Gastroesophageal sphincter (tissue), 4 donors: ENCODE data around the gene POLDIP2. TPM values are rescaled to one million over a fixed set of nuclear protein-coding genes. Genes with fewer than 3 reads are reported as not detected.

Source experiments
- ATAC-seq: fragments of 150-250 bp; one replicate; pipeline ENCODE4 v1.9.1; 2016; ENCODE audit warnings: mild to moderate bottlenecking, moderate library complexity
- H3K27ac ChIP-seq, 4 donors: fragments of 200-600 bp; sonication (generic) in 3 of 4; 1 replicate in 3 of 4; 2 replicates in 1 of 4; pipeline ENCODE4 v1.5.1; 2016 to 2019
- H3K27me3 ChIP-seq: fragments of 200-600 bp; sonication (generic); one replicate; pipeline ENCODE4 v1.5.1; 2019
- H3K36me3 ChIP-seq, 2 donors: fragments of 200-600 bp; sonication (generic); one replicate each; pipeline ENCODE4 v1.5.1; 2019; ENCODE audit warnings: control low read depth in 1 of 2
- H3K4me1 ChIP-seq, 3 donors: fragments of 200-600 bp; sonication (generic); 1 replicate in 2 of 3; 2 replicates in 1 of 3; pipeline ENCODE4 v1.5.1; 2016 to 2019; ENCODE audit warnings: control low read depth in 2 of 3
- H3K4me3 ChIP-seq, 2 donors: fragments of 200-600 bp; sonication (generic); one replicate each; pipeline ENCODE4 v1.5.1; 2019; ENCODE audit warnings: mild to moderate bottlenecking in 1 of 2, moderate library complexity in 1 of 2
- H3K9me3 ChIP-seq, 3 donors: fragments of 200-600 bp; sonication (generic); one replicate each; pipeline ENCODE4 v1.5.1; 2017 to 2019; ENCODE audit warnings: control low read depth in 2 of 3
- EP300 ChIP-seq: sonication (generic); formaldehyde crosslinking; IDR thresholded peaks from one replicate; pipeline ENCODE4 v1.6.1; 2017; ENCODE audit warnings: antibody characterized with exemption, mild to moderate bottlenecking
- POLR2A ChIP-seq, 2 donors: fragments of 450-650 bp; IDR thresholded peaks; one replicate each; pipeline ENCODE4 v1.6.1; 2017; ENCODE audit warnings: antibody characterized with exemption in 2 of 2, mild to moderate bottlenecking in 2 of 2, moderate library complexity in 1 of 2
- POLR2AphosphoS5 ChIP-seq: sonication (generic); formaldehyde crosslinking; IDR thresholded peaks from one replicate; pipeline ENCODE4 v1.6.1; 2017; ENCODE audit warnings: antibody characterized with exemption
- WGBS, 2 donors: methylation state at CpG; one replicate each; pipeline ENCODE4 v1.1.5; 2018; ENCODE audit warnings: low coverage in 1 of 2; 5-methylcytosine and 5-hydroxymethylcytosine counted together
- total RNA-seq, 4 donors: library from RNA; depleted of rRNA; stranded (reverse); fragments of >200 nt; gene quantifications; one replicate each; pipeline ENCODE4 v1.1.0, GENCODE V29; 2016
- TF ChIP-seq, protein P1 (sequence below), 4 experiments: fragments of 200-600 bp in 2 of 4; fragments of 450-650 bp in 2 of 4; sonication (generic) in 1 of 4; IDR thresholded peaks; one replicate each; pipeline ENCODE4 v1.5.1; 2017 to 2019; ENCODE audit warnings: antibody characterized with exemption in 4 of 4, mild to moderate bottlenecking in 2 of 4, moderate library complexity in 2 of 4

The POLDIP2 gene
- 100 to 1,000 TPM in 1 of 4 donors, 10 to 100 TPM in 3; 71.1 to 108 (median 77.8) TPM for total RNA-seq

- 0% methylated on average over 4 of the region's 80 CpGs; no CpG with 5 or more reads in 1 of the 2 donors for WGBS, 2 donors
- Histone ChIP-seq H3K4me3 (peak within 1 kb of the TSS; percentile 94 to 99), H3K27ac (peak within 1 kb of the TSS; percentile 81 to 96 (median 93)), H3K36me3 (peaks cover 2 to 66% of the 10 kb centered on the region in 2 donors), H3K9me3 (no peaks in the 10 kb centered on the region), H3K4me1 (peaks cover 3 to 36% (median 19%) of the 10 kb centered on the region in 3 donors), H3K27me3 (no peaks in the 10 kb centered on the region)
- ATAC-seq = peak; percentile 100
- TF ChIP-seq, protein P1, sequence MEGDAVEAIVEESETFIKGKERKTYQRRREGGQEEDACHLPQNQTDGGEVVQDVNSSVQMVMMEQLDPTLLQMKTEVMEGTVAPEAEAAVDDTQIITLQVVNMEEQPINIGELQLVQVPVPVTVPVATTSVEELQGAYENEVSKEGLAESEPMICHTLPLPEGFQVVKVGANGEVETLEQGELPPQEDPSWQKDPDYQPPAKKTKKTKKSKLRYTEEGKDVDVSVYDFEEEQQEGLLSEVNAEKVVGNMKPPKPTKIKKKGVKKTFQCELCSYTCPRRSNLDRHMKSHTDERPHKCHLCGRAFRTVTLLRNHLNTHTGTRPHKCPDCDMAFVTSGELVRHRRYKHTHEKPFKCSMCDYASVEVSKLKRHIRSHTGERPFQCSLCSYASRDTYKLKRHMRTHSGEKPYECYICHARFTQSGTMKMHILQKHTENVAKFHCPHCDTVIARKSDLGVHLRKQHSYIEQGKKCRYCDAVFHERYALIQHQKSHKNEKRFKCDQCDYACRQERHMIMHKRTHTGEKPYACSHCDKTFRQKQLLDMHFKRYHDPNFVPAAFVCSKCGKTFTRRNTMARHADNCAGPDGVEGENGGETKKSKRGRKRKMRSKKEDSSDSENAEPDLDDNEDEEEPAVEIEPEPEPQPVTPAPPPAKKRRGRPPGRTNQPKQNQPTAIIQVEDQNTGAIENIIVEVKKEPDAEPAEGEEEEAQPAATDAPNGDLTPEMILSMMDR (IDR thresholded peaks at IDR 0.05) = peak in 2 of 4 experiments; percentile 4 to 31
- TF ChIP-seq EP300 (no peak), POLR2AphosphoS5 (peak; percentile 82), POLR2A (IDR thresholded peaks at IDR 0.05) (peak; percentile 96 to 97)
Measured at GRCh38 chr17:28357061-28357900, at the start of gene POLDIP2. TSS of gene POLDIP2 (minus strand) at chr17:28357527. CDS start at chr17:28357448, 79 bp downstream.

DNA sequence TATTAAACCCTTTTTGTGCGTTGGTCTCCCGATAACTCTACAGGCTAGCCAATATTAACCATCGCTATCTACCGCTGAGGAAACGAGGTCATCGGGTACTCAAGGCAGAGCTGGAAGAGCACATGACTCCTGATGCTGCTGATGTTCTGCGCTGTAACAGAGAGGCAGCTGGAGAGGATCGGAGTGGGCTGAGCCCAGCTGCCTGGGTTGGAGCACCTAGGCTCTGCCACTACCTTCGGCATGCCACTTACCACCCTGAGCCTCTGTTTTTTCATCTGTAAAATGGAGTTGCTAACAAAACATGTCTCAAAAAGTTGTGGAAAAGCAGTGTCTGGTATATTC is 49.1 kb upstream of the POLDIP2 start:
- peaks cover 3 to 24% (median 8%) of the 10 kb centered on the region in 3 donors for H3K4me1 ChIP-seq
- 21 to 40% methylated on average over 1 to 7 of the region's 9 CpGs for WGBS, 2 donors
- H3K36me3 ChIP-seq = peaks cover 0 to 21% of the 10 kb centered on the region in 2 donors
- peaks cover 7% of the 10 kb centered on the region for H3K27me3 ChIP-seq
- peak overlapping the region; percentile 62 to 89 for H3K4me3 ChIP-seq
- TF ChIP-seq EP300 (no peak), POLR2A (IDR thresholded peaks at IDR 0.05) (no peak), POLR2AphosphoS5 (no peak)
- TF ChIP-seq, protein P1 (IDR thresholded peaks at IDR 0.05) = no peak
- peak; percentile 46 for ATAC-seq
- H3K9me3 ChIP-seq = no peaks in the 10 kb centered on the region
- peak overlapping the region in 3 of 4 donors; percentile 55 to 70 (median 63) for H3K27ac ChIP-seq

DNA sequence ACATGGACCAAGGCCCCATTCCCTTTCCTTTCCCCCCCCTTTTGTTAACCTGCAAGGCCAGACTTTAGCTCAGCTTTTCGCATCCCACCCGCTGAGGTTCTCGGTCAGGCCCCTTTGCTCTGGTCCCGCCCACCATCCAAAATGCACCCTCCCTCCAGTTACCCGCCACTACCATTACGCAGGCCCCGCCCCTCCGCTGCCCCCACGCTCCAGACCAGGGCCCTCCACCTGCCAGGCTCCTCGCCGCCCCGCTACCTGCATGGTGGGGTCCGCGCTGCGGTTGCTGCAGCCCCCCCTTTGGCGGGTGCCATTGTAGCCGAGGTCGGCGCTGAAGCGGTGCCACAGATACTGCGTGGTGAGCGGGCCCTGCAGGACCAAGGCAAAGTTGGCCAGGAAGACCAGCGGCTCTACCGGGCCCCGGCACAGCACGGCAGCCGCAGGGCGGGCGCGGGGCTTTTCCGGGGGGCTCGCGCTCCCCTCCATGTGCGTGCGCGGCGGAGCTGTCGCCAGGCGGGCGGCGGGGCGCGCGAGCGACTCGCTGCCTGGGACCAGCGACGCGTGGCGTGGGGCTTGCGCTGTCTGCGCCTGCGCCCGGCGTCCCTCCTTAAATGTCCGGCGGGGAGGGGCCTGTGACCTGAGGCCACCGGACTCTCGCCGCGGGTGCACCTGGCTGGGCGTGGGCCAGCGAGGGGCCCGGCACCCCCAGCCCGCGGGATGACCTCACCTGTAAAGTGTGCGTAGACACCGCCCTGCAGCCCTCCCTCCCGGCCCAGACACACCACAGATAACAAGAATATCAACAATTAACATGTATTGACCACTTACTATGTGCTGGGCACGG is 48.5 kb upstream of the POLDIP2 start, which contains the start of gene SLC46A1:
SLC46A1 (minus strand) TSS at position 581 of the 841 bp plus-strand sequence; CDS start at position 483, 98 bp downstream.
- WGBS, 2 donors = 0% methylated on average over 4 of the region's 70 CpGs; no CpG with 5 or more reads in 1 of the 2 donors

DNA sequence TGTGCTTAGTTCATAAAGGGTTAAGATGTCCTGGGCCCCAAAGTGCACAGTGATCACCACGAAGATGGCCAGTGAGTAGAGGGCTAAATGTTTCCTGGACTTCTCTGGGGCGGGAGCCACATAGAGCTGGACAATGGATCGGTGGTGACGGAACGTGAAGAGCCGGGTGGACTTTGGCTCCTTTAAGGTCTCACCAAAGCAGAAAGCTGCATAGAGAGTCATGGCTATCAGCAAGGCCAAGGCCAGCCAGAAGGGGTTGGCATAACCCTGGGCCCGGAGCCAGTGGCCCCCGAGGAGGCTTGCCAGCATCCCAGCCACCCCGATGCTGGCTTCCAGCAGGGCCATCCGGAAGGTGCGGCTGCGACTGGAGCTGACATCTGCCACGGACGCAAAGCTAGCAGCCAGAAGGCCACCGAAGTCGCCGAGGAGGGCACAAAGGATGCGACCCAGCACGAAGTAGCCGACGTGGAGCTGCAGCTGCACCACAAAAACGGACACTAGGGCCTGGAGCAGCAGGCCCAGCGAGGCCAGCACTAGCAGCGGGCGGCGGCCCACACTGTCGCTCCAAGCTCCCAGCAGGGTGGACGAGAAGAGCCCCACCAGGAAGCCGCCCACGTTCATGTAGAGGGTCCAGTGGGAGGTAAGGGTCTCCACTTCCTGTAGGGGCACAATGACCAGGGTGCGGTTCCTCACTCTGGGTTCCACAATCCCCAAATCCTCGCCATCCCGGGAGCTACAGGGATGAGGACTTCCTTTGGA is 47.7 kb upstream of the POLDIP2 start:
- Histone ChIP-seq H3K27me3 (no peaks in the 10 kb centered on the region), H3K9me3 (no peaks in the 10 kb centered on the region), H3K27ac (peak overlapping the region in 3 of 4 donors; percentile 38 to 70 (median 63)), H3K4me3 (peak overlapping the region; percentile 62 to 89), H3K4me1 (peaks cover 3 to 24% (median 8%) of the 10 kb centered on the region in 3 donors), H3K36me3 (peaks cover 0 to 35% of the 10 kb centered on the region in 2 donors)
- peak; percentile 12 for ATAC-seq
- 32 to 75% methylated on average over 4 to 5 of the region's 33 CpGs for WGBS, 2 donors
- TF ChIP-seq EP300 (no peak), POLR2A (IDR thresholded peaks at IDR 0.05) (no peak), POLR2AphosphoS5 (no peak)
- TF ChIP-seq, protein P1 (IDR thresholded peaks at IDR 0.05) = no peak

More for the DNA sequence above, 48.5 kb upstream of the POLDIP2 start, which contains the start of gene SLC46A1:
- peaks cover 3 to 24% (median 8%) of the 10 kb centered on the region in 3 donors for H3K4me1 ChIP-seq
- peaks cover 0 to 26% of the 10 kb centered on the region in 2 donors for H3K36me3 ChIP-seq
- peaks cover 1% of the 10 kb centered on the region for H3K27me3 ChIP-seq
- TF ChIP-seq, protein P1 (IDR thresholded peaks at IDR 0.05) = no peak
- no peak for TF ChIP-seq EP300
- peak in 1 of 2 donors; percentile 16 for TF ChIP-seq POLR2A (IDR thresholded peaks at IDR 0.05)
- TF ChIP-seq POLR2AphosphoS5 = no peak
- peak within 1 kb of the TSS; percentile 62 to 89 for H3K4me3 ChIP-seq
- peak; percentile 81 for ATAC-seq
- peak within 1 kb of the TSS in 3 of 4 donors; percentile 55 to 70 (median 63) for H3K27ac ChIP-seq
- H3K9me3 ChIP-seq = no peaks in the 10 kb centered on the region
